Measurements from ENCODE around the gene ACAP3. TPM values are rescaled to one million over a fixed set of nuclear protein-coding genes. Genes with fewer than 3 reads are reported as not detected.

Gene ACAP3
- total RNA-seq, 1 donor from 2014 or later, result 26.1 TPM

DNA sequence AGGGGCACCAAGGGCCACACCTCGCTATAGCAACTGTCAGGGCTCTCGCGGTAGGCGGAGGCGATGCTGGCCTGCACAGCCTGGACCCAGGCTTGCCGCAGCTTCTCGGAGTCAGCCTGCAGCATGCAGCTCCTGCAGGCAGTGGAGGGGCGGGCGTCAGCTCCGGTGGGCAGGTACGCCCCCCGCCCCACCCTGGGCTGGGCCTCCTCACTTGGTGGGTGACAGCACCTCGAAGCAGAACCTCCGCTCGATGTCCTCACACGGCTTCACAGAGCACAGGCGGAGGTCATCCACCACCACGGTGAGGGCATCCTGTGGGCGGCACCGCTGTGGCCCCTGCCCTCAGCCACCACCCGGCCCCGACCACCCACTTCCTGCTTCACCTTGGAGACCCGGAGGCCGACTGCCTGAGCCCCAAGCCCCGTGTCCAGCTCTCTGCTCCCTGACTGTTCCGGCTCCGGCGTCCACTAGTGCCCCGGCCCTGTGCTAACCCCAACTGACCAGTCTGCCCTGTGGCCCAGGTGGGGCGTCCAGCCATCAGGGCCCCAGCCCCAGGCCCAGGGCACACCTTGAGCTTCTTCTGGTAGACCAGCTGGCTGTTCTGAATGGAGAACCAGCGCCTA, 9.8 kb downstream of the ACAP3 start:
- Mint-ChIP-seq H3K4me3 (no peak overlapping the region), H3K36me3 (ENCODE audit: low read depth) (no peaks in the 10 kb centered on the region), H3K27ac (no peak overlapping the region), H3K4me1 (no peaks in the 10 kb centered on the region), H3K9me3 (no peaks in the 10 kb centered on the region), H3K27me3 (no peaks in the 10 kb centered on the region)
- TF ChIP-seq, protein P1, sequence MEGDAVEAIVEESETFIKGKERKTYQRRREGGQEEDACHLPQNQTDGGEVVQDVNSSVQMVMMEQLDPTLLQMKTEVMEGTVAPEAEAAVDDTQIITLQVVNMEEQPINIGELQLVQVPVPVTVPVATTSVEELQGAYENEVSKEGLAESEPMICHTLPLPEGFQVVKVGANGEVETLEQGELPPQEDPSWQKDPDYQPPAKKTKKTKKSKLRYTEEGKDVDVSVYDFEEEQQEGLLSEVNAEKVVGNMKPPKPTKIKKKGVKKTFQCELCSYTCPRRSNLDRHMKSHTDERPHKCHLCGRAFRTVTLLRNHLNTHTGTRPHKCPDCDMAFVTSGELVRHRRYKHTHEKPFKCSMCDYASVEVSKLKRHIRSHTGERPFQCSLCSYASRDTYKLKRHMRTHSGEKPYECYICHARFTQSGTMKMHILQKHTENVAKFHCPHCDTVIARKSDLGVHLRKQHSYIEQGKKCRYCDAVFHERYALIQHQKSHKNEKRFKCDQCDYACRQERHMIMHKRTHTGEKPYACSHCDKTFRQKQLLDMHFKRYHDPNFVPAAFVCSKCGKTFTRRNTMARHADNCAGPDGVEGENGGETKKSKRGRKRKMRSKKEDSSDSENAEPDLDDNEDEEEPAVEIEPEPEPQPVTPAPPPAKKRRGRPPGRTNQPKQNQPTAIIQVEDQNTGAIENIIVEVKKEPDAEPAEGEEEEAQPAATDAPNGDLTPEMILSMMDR (IDR thresholded peaks at IDR 0.05), result no peak
- ChIA-PET POLR2A (interaction anchor here (0.6 kb wide), 1 partner anchor 233 kb away, joined by 4 read pairs; no protein-coding TSS in a partner anchor), CTCF (no interaction called here)
- ATAC-seq (ENCODE audit: low read depth), result no peak
- DNase-seq, result no peak
- intact Hi-C loops (cut with micrococcal nuclease), result no loop called here

DNA sequence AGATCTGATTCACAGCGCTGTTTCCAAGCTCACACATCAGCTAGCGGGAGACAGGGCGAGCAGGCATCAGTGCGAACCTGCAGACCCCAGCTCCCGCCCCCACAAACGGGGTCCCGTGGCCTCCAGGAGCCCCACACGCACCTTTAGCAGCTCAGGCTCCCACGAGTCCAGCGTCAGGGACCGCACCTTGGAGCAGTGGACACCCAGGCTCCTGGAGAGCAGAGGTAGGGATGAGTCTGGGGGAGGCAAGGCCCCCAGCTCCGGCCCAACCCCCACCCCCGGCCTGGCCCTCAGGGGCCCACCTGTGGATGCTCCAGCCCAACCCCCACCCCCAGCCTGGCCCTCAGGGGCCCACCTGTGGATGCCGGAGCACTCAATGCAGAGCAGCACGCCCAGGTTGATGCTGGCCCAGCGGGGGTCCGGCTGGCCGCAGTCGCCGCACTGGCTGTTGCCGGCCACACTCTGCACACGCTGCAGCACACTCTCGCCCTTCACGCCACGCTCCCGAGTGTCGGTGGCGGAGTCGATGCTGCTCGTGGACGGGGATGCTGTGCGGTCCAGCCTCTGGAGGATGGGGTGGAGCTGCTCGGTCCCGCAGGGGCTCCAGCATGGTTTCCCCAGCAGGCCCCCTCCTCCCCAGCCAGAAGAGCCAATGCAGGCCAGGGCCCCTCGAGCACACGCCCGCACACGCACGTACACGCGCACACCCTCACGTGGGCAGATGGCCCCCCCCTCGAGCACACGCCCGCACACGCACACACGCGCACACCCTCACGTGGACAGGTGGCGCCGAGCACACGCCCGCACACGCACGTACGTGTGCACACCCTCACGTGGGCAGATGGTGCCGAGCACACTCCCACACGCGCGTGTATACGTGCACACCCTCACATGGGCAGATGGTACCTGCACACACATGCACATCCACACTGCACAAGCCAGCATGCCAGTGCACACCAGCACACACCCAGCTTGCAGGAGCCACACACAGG, 11.4 kb downstream of the ACAP3 start:
- no peak for ATAC-seq (ENCODE audit: low read depth)
- H3K9me3 Mint-ChIP-seq, result no peaks in the 10 kb centered on the region

DNA sequence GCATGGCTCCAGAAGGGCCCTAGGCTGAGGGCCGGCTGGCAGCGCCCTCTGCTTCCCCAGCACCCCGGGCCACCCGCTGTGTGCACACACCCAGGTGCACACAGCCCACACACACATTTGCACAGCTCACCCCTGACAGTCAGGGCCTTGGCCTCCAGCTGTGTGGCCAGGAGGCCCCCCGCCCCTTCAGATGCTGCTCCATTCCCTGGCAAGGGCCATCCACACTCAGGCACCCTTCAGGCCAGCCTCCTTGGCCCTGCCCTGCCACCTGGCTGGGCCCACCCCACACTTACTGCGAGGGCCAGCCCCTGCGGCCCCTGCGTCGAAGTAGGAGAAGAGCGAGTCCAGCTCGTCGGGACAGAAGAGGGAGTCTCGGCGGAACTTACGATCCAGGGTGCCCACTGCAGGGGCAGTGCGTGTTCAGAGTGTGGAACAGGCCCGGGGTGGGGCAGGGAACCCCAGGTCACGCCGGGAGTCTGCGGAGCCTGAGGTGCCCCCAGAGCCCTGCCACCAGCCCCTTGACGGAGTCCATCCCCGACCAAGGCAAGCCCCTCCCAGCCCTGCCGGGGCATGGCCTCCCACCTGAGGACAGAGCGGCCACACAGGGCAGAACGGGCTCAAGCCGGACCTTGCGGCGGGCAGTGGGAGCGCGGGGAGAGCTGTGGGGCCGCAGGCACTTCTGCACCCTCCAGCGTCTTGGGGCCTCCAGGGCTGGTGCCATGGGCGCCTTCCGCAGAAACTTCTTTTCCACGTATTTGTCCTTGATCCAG, 12.4 kb downstream of the ACAP3 start:
- CTCF ChIA-PET, result interaction anchor here (0.9 kb wide), 1 partner anchor 263 kb away, joined by 4 read pairs; no protein-coding TSS in a partner anchor
- intact Hi-C loops (cut with micrococcal nuclease), result no loop called here
- Mint-ChIP-seq H3K4me1 (peaks cover 6% of the 10 kb centered on the region), H3K27ac (no peak overlapping the region), H3K9me3 (no peaks in the 10 kb centered on the region), H3K4me3 (no peak overlapping the region), H3K27me3 (no peaks in the 10 kb centered on the region), H3K36me3 (ENCODE audit: low read depth) (no peaks in the 10 kb centered on the region)
- POLR2A ChIA-PET, result interaction anchor here (0.6 kb wide), 1 partner anchor 27 kb away, joined by 5 read pairs; no protein-coding TSS in a partner anchor
- no peak for DNase-seq
- TF ChIP-seq, protein P1 (IDR thresholded peaks at IDR 0.05), result no peak
- ATAC-seq (ENCODE audit: low read depth), result no peak

More for the DNA sequence above, 11.4 kb downstream of the ACAP3 start:
- CTCF ChIA-PET, result interaction anchor here (0.9 kb wide), 1 partner anchor 264 kb away, joined by 4 read pairs; no protein-coding TSS in a partner anchor
- no peak overlapping the region for H3K27ac Mint-ChIP-seq
- no peaks in the 10 kb centered on the region for H3K36me3 Mint-ChIP-seq (ENCODE audit: low read depth)
- POLR2A ChIA-PET, result interaction anchor here (0.6 kb wide), 1 partner anchor 28 kb away, joined by 5 read pairs; no protein-coding TSS in a partner anchor
- TF ChIP-seq, protein P1 (IDR thresholded peaks at IDR 0.05), result no peak
- intact Hi-C loops (cut with micrococcal nuclease), result no loop called here
- H3K4me1 Mint-ChIP-seq, result peaks cover 6% of the 10 kb centered on the region
- H3K4me3 Mint-ChIP-seq, result no peak overlapping the region
- H3K27me3 Mint-ChIP-seq, result no peaks in the 10 kb centered on the region
- no peak for DNase-seq

DNA sequence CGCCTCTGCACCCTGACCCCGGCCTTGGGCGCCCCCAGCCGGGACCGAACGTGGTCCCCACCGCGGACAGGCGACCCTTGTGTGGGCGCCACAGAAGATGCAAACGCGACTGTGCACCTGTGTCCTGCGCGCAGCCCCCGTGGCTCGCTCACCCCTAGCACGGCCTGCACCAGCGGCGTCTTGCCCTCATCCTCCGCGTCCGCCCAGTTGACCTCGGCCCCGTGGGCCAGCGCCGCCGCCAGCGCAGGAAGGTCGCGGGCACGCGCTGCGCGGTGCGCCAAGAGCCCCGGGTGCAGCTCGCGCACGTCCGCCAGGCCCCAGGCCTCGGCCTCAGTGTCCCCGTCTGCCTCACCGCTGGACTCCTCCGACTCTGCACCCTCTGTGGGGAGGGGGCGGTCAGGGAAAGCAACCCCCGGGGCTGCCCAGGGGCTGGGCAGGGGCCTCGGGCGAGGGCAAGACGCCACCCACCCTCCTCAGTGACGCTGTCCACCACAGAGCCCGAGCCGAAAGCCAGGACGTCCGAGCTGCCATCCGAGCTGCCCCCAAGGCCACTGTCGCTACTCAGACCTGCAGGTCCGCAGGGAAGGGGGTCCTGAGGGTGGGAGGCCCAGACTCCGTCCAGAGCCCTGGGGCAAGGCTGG, 13.4 kb downstream of the ACAP3 start:
- no peak overlapping the region for H3K4me3 Mint-ChIP-seq
- intact Hi-C loops (cut with micrococcal nuclease), result loop anchor here (5.0 kb wide), 1 partner anchor 87 kb away; the partner anchor contains the start of gene TNFRSF18
- CTCF ChIA-PET, result no interaction called here

More for the DNA sequence above, 13.4 kb downstream of the ACAP3 start:
- H3K36me3 Mint-ChIP-seq (ENCODE audit: low read depth), result no peaks in the 10 kb centered on the region
- POLR2A ChIA-PET, result no interaction called here
- no peak overlapping the region for H3K27ac Mint-ChIP-seq
- DNase-seq (no peak), ATAC-seq (ENCODE audit: low read depth) (no peak)
- H3K27me3 Mint-ChIP-seq, result peaks cover 2% of the 10 kb centered on the region
- H3K4me1 Mint-ChIP-seq, result peaks cover 10% of the 10 kb centered on the region
- TF ChIP-seq, protein P1 (IDR thresholded peaks at IDR 0.05), result no peak
- no peaks in the 10 kb centered on the region for H3K9me3 Mint-ChIP-seq

All from activated B cell treated with CpG ODN at 0.5 μM for 24 hours (primary cell).